ENCODE results near the gene NEGR1. TPM values are rescaled to one million over a fixed set of nuclear protein-coding genes. Genes with fewer than 3 reads are reported as not detected.
A peak's percentile ranks its signal among the peaks of the same experiment; 100 is the strongest.

NEGR1 gene
- polyA plus RNA-seq, 1 donor from 2014 or later, result 47.4 TPM

DNA sequence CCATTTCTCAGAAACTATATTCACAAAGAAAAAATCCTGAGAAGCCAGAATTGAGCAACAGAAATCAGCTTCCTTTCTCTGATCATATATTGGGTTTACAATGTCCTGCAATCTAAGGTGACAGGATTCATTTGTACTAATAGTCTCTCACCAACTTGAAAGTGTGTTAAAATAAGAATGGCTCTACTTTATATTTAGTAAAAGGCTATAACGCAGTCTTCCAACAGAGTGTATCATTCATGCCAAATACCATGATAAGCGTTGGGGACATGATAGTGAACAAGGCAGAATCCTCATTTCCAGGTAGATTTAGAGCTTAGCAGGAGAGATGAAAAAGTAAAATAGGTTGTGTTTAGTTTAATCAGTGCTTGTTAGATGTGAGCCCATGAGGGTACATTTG lies 682.3 kb downstream of the NEGR1 start:
- Histone ChIP-seq H3K4me3 (ENCODE audit: low read length) (no peak overlapping the region), H3K9me3 (ENCODE audit: low read length) (no peaks in the 10 kb centered on the region), H3F3A (ENCODE audit: insufficient read depth, low read length, poor library complexity, severe bottlenecking) (no peaks in the 10 kb centered on the region), H3K4me2 (ENCODE audit: low read length) (no peak overlapping the region), H3K9ac (ENCODE audit: low read length) (peak overlapping the region; percentile 4), H3K27ac (ENCODE audit: low read length) (peak overlapping the region; percentile 69), H3K27me3 (ENCODE audit: insufficient read depth, low read depth, low read length) (no peaks in the 10 kb centered on the region), H3K9me2 (ENCODE audit: insufficient read depth, low read length) (no peaks in the 10 kb centered on the region), H3K36me3 (ENCODE audit: insufficient read depth, low read length) (no peaks in the 10 kb centered on the region), H3K79me2 (replicated peaks; ENCODE audit: insufficient read depth, low read length) (no peaks in the 10 kb centered on the region), H2AFZ (ENCODE audit: low read depth, low read length) (peak overlapping the region; percentile 3), H4K20me1 (ENCODE audit: insufficient read depth) (no peaks in the 10 kb centered on the region)
- no peak for TF ChIP-seq SMC3 (conservative IDR thresholded peaks at IDR 0.05; ENCODE audit: poor library complexity)
- no peak for TF ChIP-seq POLR2AphosphoS5 (IDR thresholded peaks at IDR 0.05)
- no peak for TF ChIP-seq MXI1 (conservative IDR thresholded peaks at IDR 0.05; ENCODE audit: poor library complexity, severe bottlenecking)
- TF ChIP-seq EZH2 (IDR thresholded peaks at IDR 0.05; ENCODE audit: borderline replicate concordance, insufficient read depth, low read length, poor library complexity, severe bottlenecking), result no peak
- no peak for TF ChIP-seq EP300 (conservative IDR thresholded peaks at IDR 0.05; ENCODE audit: poor library complexity, severe bottlenecking)
- no peak for TF ChIP-seq TAF1 (IDR thresholded peaks at IDR 0.05; ENCODE audit: low read depth)
- TF ChIP-seq, protein P1, sequence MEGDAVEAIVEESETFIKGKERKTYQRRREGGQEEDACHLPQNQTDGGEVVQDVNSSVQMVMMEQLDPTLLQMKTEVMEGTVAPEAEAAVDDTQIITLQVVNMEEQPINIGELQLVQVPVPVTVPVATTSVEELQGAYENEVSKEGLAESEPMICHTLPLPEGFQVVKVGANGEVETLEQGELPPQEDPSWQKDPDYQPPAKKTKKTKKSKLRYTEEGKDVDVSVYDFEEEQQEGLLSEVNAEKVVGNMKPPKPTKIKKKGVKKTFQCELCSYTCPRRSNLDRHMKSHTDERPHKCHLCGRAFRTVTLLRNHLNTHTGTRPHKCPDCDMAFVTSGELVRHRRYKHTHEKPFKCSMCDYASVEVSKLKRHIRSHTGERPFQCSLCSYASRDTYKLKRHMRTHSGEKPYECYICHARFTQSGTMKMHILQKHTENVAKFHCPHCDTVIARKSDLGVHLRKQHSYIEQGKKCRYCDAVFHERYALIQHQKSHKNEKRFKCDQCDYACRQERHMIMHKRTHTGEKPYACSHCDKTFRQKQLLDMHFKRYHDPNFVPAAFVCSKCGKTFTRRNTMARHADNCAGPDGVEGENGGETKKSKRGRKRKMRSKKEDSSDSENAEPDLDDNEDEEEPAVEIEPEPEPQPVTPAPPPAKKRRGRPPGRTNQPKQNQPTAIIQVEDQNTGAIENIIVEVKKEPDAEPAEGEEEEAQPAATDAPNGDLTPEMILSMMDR (IDR thresholded peaks at IDR 0.05; ENCODE audit: poor library complexity, severe bottlenecking), result no peak
- TF ChIP-seq, protein P2, sequence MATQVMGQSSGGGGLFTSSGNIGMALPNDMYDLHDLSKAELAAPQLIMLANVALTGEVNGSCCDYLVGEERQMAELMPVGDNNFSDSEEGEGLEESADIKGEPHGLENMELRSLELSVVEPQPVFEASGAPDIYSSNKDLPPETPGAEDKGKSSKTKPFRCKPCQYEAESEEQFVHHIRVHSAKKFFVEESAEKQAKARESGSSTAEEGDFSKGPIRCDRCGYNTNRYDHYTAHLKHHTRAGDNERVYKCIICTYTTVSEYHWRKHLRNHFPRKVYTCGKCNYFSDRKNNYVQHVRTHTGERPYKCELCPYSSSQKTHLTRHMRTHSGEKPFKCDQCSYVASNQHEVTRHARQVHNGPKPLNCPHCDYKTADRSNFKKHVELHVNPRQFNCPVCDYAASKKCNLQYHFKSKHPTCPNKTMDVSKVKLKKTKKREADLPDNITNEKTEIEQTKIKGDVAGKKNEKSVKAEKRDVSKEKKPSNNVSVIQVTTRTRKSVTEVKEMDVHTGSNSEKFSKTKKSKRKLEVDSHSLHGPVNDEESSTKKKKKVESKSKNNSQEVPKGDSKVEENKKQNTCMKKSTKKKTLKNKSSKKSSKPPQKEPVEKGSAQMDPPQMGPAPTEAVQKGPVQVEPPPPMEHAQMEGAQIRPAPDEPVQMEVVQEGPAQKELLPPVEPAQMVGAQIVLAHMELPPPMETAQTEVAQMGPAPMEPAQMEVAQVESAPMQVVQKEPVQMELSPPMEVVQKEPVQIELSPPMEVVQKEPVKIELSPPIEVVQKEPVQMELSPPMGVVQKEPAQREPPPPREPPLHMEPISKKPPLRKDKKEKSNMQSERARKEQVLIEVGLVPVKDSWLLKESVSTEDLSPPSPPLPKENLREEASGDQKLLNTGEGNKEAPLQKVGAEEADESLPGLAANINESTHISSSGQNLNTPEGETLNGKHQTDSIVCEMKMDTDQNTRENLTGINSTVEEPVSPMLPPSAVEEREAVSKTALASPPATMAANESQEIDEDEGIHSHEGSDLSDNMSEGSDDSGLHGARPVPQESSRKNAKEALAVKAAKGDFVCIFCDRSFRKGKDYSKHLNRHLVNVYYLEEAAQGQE (IDR thresholded peaks at IDR 0.05; ENCODE audit: borderline replicate concordance), result no peak
- no peak for TF ChIP-seq RAD21 (conservative IDR thresholded peaks at IDR 0.05)

DNA sequence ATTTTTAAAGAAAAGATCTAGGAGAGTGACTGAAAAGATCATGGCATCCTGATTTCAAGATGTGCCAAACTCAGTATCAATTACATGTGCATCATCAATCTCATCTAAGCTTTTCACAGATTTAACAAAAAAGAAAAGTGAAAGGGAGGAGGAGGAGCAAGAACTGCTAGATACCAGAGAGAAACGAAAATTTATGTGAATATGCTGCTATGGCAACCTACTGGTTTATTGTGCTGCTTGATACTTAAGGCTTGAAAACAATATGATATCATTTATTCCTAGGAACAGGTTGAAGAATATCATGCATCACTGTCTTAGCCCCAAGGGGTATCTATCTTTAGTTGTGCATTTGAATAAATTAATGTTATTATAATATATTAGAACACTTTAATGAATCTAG lies 683.0 kb downstream of the NEGR1 start:
- H3K36me3 ChIP-seq (ENCODE audit: insufficient read depth, low read length), result no peaks in the 10 kb centered on the region
- H3K4me2 ChIP-seq (ENCODE audit: low read length), result no peak overlapping the region
- no peaks in the 10 kb centered on the region for H3F3A ChIP-seq (ENCODE audit: insufficient read depth, low read length, poor library complexity, severe bottlenecking)
- no peaks in the 10 kb centered on the region for H3K9me3 ChIP-seq (ENCODE audit: low read length)
- TF ChIP-seq, protein P2 (IDR thresholded peaks at IDR 0.05; ENCODE audit: borderline replicate concordance), result no peak
- TF ChIP-seq SMC3 (conservative IDR thresholded peaks at IDR 0.05; ENCODE audit: poor library complexity), result no peak
- no peak for TF ChIP-seq RAD21 (conservative IDR thresholded peaks at IDR 0.05)
- TF ChIP-seq EP300 (conservative IDR thresholded peaks at IDR 0.05; ENCODE audit: poor library complexity, severe bottlenecking), result no peak
- TF ChIP-seq MXI1 (conservative IDR thresholded peaks at IDR 0.05; ENCODE audit: poor library complexity, severe bottlenecking), result no peak
- no peak for TF ChIP-seq EZH2 (IDR thresholded peaks at IDR 0.05; ENCODE audit: borderline replicate concordance, insufficient read depth, low read length, poor library complexity, severe bottlenecking)
- no peak for TF ChIP-seq POLR2AphosphoS5 (IDR thresholded peaks at IDR 0.05)
- TF ChIP-seq TAF1 (IDR thresholded peaks at IDR 0.05; ENCODE audit: low read depth), result no peak
- TF ChIP-seq, protein P1 (IDR thresholded peaks at IDR 0.05; ENCODE audit: poor library complexity, severe bottlenecking), result no peak
- no peaks in the 10 kb centered on the region for H3K9me2 ChIP-seq (ENCODE audit: insufficient read depth, low read length)
- H4K20me1 ChIP-seq (ENCODE audit: insufficient read depth), result no peaks in the 10 kb centered on the region
- H3K4me3 ChIP-seq (ENCODE audit: low read length), result no peak overlapping the region
- no peaks in the 10 kb centered on the region for H3K27me3 ChIP-seq (ENCODE audit: insufficient read depth, low read depth, low read length)
- H3K9ac ChIP-seq (ENCODE audit: low read length), result no peak overlapping the region
- peak overlapping the region; percentile 10 for H2AFZ ChIP-seq (ENCODE audit: low read depth, low read length)
- H3K79me2 ChIP-seq (replicated peaks; ENCODE audit: insufficient read depth, low read length), result no peaks in the 10 kb centered on the region
- H3K27ac ChIP-seq (ENCODE audit: low read length), result peak overlapping the region; percentile 69
